GM12878 (cell line): ENCODE measurements around the gene C4BPB. TPM values are rescaled to one million over a fixed set of nuclear protein-coding genes. Genes with fewer than 3 reads are reported as not detected.

Source experiments
- ATAC-seq: fragments of 200-7000 bp; cut with Tn5 transposase; 3 replicates; pipeline ENCODE4 v1.9.1; 2020; ENCODE audit warnings: mild to moderate bottlenecking, moderate library complexity
- BruUV-seq: library from RNA; stranded (reverse); fragments of 400-500 nt; replicated peaks from 2 replicates; lab custom pipeline; 2021; lab: Mats Ljungman, UMichigan
- CTCF ChIA-PET: fragments of 300-600 bp; sonication (Branson Sonifier 250); formaldehyde crosslinking; extraction: SDS; loops from one replicate; lab custom pipeline; 2021; ENCODE audit warnings: inconsistent platforms; lab: Yijun Ruan, JAX
- POLR2A ChIA-PET: fragments of 350-600 bp; formaldehyde crosslinking; extraction: SDS; loops from one replicate; lab custom pipeline; 2021; ENCODE audit warnings: inconsistent platforms; lab: Charles Lee
- RAD21 ChIA-PET: fragments of 300-600 bp; sonication (Branson Sonifier 250); formaldehyde crosslinking; loops from one replicate; lab custom pipeline; 2023; ENCODE audit warnings: antibody characterized with exemption; ENCODE audit not compliant: unreplicated experiment; lab: Charles Lee
- SMC1A ChIA-PET: fragments of 300-600 bp; sonication (Branson Sonifier 250); formaldehyde crosslinking; loops from one replicate; lab custom pipeline; 2023; ENCODE audit not compliant: unreplicated experiment, uncharacterized antibody; lab: Charles Lee
- DNase-seq: peaks from one replicate; pipeline ENCODE4 v3.0.0-alpha.2; 2011; ENCODE audit warnings: low read depth, low spot score
- FAIRE-seq: peaks from 3 replicates; lab custom pipeline; 2011; peaks lifted over from hg19 to GRCh38; lab: Jason Lieb, UNC
- H2AFZ ChIP-seq: 2 replicates; pipeline ENCODE4 v1.6.0; 2011; ENCODE audit warnings: low read depth, low read length, control low read depth; ENCODE audit not compliant: control insufficient read depth
- H3K27ac ChIP-seq: 2 replicates; pipeline ENCODE4 v1.5.1; 2011; ENCODE audit warnings: control low read depth; ENCODE audit not compliant: control insufficient read depth, insufficient read depth
- H3K27me3 ChIP-seq, 2 experiments: replicated peaks in 1 of 2; 2 replicates each; pipeline versions ENCODE4 v1.6.0 to v1.6.1; 2011; ENCODE audit warnings: low read length in 1 of 2; ENCODE audit not compliant: control insufficient read depth in 2 of 2, insufficient read depth in 2 of 2
- H3K36me3 ChIP-seq, 2 experiments: 2 replicates each; pipeline ENCODE4 v1.5.1; 2011; ENCODE audit warnings: low read length in 1 of 2; ENCODE audit not compliant: control insufficient read depth in 2 of 2, insufficient read depth in 2 of 2
- H3K4me1 ChIP-seq: 2 replicates; pipeline ENCODE4 v1.6.1; 2011; ENCODE audit warnings: mild to moderate bottlenecking, low read length, moderate library complexity, mixed read lengths; ENCODE audit not compliant: control insufficient read depth, insufficient read depth
- H3K4me2 ChIP-seq: 2 replicates; pipeline ENCODE4 v1.6.0; 2011; ENCODE audit warnings: control low read depth; ENCODE audit not compliant: control insufficient read depth, insufficient read depth
- H3K4me3 ChIP-seq: fragments of 200-600 bp; sonication (generic); 2 replicates; pipeline ENCODE4 v1.5.1; 2016
- H3K79me2 ChIP-seq: 2 replicates; pipeline ENCODE4 v1.6.0; 2011; ENCODE audit warnings: low read length; ENCODE audit not compliant: control insufficient read depth, insufficient read depth
- H3K9ac ChIP-seq: 2 replicates; pipeline ENCODE4 v1.8.0; 2011; ENCODE audit warnings: low read length, control low read depth, mixed read lengths; ENCODE audit not compliant: control insufficient read depth, insufficient read depth
- H3K9me3 ChIP-seq: replicated peaks from 3 replicates; pipeline ENCODE4 v1.5.1; 2011; ENCODE audit warnings: mild to moderate bottlenecking, low read length; ENCODE audit not compliant: control insufficient read depth, insufficient read depth
- H4K20me1 ChIP-seq: 2 replicates; pipeline ENCODE4 v1.6.0; 2011; ENCODE audit not compliant: control insufficient read depth, insufficient read depth
- ATF7 ChIP-seq: fragments of 450-650 bp; IDR thresholded peaks from 2 replicates; pipeline ENCODE4 v1.6.1; 2016; ENCODE audit warnings: low read depth, mild to moderate bottlenecking
- BCL3 ChIP-seq: IDR thresholded peaks from 2 replicates; pipeline ENCODE4 v1.6.1; 2011; ENCODE audit warnings: borderline replicate concordance, low read depth, mild to moderate bottlenecking, moderate library complexity, low read length; ENCODE audit not compliant: insufficient read depth, poor library complexity, severe bottlenecking
- CBFB ChIP-seq: IDR thresholded peaks from 2 replicates; pipeline ENCODE4 v1.6.1; 2016; ENCODE audit warnings: antibody characterized with exemption, low read depth
- CREB1 ChIP-seq: IDR thresholded peaks from 2 replicates; pipeline ENCODE4 v1.6.1; 2012; ENCODE audit warnings: low read depth, mild to moderate bottlenecking, inconsistent platforms
- LARP7 ChIP-seq: fragments of 450-650 bp; IDR thresholded peaks from 2 replicates; pipeline ENCODE4 v1.6.1; 2017; ENCODE audit warnings: mild to moderate bottlenecking
- RAD21 ChIP-seq: IDR thresholded peaks from 2 replicates; pipeline ENCODE4 v1.6.1; 2011; ENCODE audit warnings: mild to moderate bottlenecking, low read depth, low read length, moderate library complexity; ENCODE audit not compliant: insufficient read depth
- SPI1 ChIP-seq: IDR thresholded peaks from 2 replicates; pipeline ENCODE4 v1.6.1; 2011; ENCODE audit warnings: low read depth, mild to moderate bottlenecking, low read length, moderate library complexity, borderline replicate concordance; ENCODE audit not compliant: insufficient read depth
- TCF7 ChIP-seq: IDR thresholded peaks from 2 replicates; pipeline ENCODE4 v1.6.1; 2014; ENCODE audit warnings: antibody characterized with exemption, borderline replicate concordance
- ZNF217 ChIP-seq: fragments of 450-650 bp; IDR thresholded peaks from 2 replicates; pipeline ENCODE4 v1.6.1; 2017; ENCODE audit warnings: antibody characterized with exemption, mild to moderate bottlenecking
- WGBS: methylation state at CpG from one replicate; pipeline ENCODE4 v1.1.6; 2016; ENCODE audit warnings: low lambda C conversion rate; ENCODE audit not compliant: insufficient replicate concordance, insufficient coverage; ENCODE audit errors: missing lambda C conversion rate; 5-methylcytosine and 5-hydroxymethylcytosine counted together
- in situ Hi-C: fragments of 300-500 bp; cut with MboI; formaldehyde crosslinking; loops from 9 replicates; pipeline ENCODE4 v1.14.3; 2018; ENCODE audit warnings: mixed read lengths
- intact Hi-C: fragments of 100-400 bp; cut with micrococcal nuclease; formaldehyde crosslinking; loops from one replicate; pipeline ENCODE4 v1.14.2; 2022; ENCODE audit not compliant: unreplicated experiment
- polyA plus RNA-seq, 11 experiments: library from polyadenylated mRNA; depleted of rRNA in 4 of 11; unstranded in 6 of 11; stranded (reverse) in 5 of 11; fragments of >200 nt; fragmentation: Nextera tagmentation in 4 of 11; fragmentation: Illumina TruSeq in 1 of 11; extraction: Ambion mirVana in 4 of 11; extraction: Trizol in 1 of 11; gene quantifications; 1 replicate in 1 of 11; 2 replicates in 10 of 11; pipeline versions ENCODE4 v1.2.1 to v1.2.3, GENCODE V29; 2011 to 2016; ENCODE audit warnings: inconsistent platforms in 2 of 11, missing spikeins in 2 of 11, low read depth in 1 of 11
- total RNA-seq, 4 experiments: library from RNA; depleted of rRNA in 3 of 4; stranded (reverse); fragments of >200 nt in 3 of 4; fragmentation: Illumina TruSeq in 1 of 4; extraction: Trizol in 1 of 4; gene quantifications; 2 replicates each; pipeline versions ENCODE4 v1.2.1 to v1.2.3, GENCODE V29; 2013 to 2021
- TF ChIP-seq, protein P1 (sequence below): fragments of 450-650 bp; IDR thresholded peaks from 2 replicates; pipeline ENCODE4 v1.6.1; 2017; ENCODE audit warnings: mild to moderate bottlenecking, moderate library complexity
- TF ChIP-seq, protein P2 (sequence below): fragments of 150-350 bp; IDR thresholded peaks from 2 replicates; pipeline ENCODE4 v1.6.1; 2016; ENCODE audit warnings: low read depth, low read length

Gene C4BPB
- total and polyA plus RNA-seq, 10 of the 15 experiments (the other 5 are each of a cell fraction or from before 2014, with no cell fraction given): 0.31 to 1.2 (median 0.53) TPM; not detected in 1

GRCh38 chr1:207124389-207124788 lies 35.7 kb downstream of the C4BPB start:
- BruUV-seq: no TSS peak
- Histone ChIP-seq H3K27me3 (no peaks in the 10 kb centered on the region), H3K27ac (no peak overlapping the region), H3K9ac (no peak overlapping the region), H2AFZ (no peak overlapping the region), H3K79me2 (no peaks in the 10 kb centered on the region), H3K4me3 (no peak overlapping the region), H3K9me3 (peaks cover 3% of the 10 kb centered on the region), H3K4me2 (no peak overlapping the region), H3K4me1 (no peaks in the 10 kb centered on the region), H4K20me1 (no peaks in the 10 kb centered on the region), H3K36me3 (no peaks in the 10 kb centered on the region)
- FAIRE-seq (no peak), ATAC-seq (no peak), DNase-seq (no peak)
- WGBS: 54% methylated on average over 3 of the region's 3 CpGs
- in situ Hi-C loops: no loop called here
- POLR2A ChIA-PET: no interaction called here
- intact Hi-C loops: no loop called here
- SMC1A ChIA-PET: interaction anchor here (0.9 kb wide), 1 partner anchor 40 kb away, joined by 3 read pairs; no protein-coding TSS in a partner anchor
- RAD21 ChIA-PET: no interaction called here
- CTCF ChIA-PET: interaction anchor here (0.6 kb wide), 1 partner anchor 280 kb away, joined by 5 read pairs; no protein-coding TSS in a partner anchor
- TF ChIP-seq LARP7 (no peak), RAD21 (no peak), SPI1 (no peak), BCL3 (no peak), ZNF217 (no peak), CREB1 (no peak), ATF7 (no peak), CBFB (no peak), TCF7 (no peak)
- TF ChIP-seq, protein P1, sequence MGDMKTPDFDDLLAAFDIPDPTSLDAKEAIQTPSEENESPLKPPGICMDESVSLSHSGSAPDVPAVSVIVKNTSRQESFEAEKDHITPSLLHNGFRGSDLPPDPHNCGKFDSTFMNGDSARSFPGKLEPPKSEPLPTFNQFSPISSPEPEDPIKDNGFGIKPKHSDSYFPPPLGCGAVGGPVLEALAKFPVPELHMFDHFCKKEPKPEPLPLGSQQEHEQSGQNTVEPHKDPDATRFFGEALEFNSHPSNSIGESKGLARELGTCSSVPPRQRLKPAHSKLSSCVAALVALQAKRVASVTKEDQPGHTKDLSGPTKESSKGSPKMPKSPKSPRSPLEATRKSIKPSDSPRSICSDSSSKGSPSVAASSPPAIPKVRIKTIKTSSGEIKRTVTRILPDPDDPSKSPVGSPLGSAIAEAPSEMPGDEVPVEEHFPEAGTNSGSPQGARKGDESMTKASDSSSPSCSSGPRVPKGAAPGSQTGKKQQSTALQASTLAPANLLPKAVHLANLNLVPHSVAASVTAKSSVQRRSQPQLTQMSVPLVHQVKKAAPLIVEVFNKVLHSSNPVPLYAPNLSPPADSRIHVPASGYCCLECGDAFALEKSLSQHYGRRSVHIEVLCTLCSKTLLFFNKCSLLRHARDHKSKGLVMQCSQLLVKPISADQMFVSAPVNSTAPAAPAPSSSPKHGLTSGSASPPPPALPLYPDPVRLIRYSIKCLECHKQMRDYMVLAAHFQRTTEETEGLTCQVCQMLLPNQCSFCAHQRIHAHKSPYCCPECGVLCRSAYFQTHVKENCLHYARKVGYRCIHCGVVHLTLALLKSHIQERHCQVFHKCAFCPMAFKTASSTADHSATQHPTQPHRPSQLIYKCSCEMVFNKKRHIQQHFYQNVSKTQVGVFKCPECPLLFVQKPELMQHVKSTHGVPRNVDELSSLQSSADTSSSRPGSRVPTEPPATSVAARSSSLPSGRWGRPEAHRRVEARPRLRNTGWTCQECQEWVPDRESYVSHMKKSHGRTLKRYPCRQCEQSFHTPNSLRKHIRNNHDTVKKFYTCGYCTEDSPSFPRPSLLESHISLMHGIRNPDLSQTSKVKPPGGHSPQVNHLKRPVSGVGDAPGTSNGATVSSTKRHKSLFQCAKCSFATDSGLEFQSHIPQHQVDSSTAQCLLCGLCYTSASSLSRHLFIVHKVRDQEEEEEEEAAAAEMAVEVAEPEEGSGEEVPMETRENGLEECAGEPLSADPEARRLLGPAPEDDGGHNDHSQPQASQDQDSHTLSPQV: no peak
- TF ChIP-seq, protein P2, sequence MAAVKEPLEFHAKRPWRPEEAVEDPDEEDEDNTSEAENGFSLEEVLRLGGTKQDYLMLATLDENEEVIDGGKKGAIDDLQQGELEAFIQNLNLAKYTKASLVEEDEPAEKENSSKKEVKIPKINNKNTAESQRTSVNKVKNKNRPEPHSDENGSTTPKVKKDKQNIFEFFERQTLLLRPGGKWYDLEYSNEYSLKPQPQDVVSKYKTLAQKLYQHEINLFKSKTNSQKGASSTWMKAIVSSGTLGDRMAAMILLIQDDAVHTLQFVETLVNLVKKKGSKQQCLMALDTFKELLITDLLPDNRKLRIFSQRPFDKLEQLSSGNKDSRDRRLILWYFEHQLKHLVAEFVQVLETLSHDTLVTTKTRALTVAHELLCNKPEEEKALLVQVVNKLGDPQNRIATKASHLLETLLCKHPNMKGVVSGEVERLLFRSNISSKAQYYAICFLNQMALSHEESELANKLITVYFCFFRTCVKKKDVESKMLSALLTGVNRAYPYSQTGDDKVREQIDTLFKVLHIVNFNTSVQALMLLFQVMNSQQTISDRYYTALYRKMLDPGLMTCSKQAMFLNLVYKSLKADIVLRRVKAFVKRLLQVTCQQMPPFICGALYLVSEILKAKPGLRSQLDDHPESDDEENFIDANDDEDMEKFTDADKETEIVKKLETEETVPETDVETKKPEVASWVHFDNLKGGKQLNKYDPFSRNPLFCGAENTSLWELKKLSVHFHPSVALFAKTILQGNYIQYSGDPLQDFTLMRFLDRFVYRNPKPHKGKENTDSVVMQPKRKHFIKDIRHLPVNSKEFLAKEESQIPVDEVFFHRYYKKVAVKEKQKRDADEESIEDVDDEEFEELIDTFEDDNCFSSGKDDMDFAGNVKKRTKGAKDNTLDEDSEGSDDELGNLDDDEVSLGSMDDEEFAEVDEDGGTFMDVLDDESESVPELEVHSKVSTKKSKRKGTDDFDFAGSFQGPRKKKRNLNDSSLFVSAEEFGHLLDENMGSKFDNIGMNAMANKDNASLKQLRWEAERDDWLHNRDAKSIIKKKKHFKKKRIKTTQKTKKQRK: no peak
